Measurements from ENCODE around the gene SPEG. TPM values are rescaled to one million over a fixed set of nuclear protein-coding genes. Genes with fewer than 3 reads are reported as not detected.

The SPEG gene
- total and polyA plus RNA-seq, 2 of the 8 experiments (the other 6 are each of a cell fraction or from before 2014, with no cell fraction given), result 19.9 to 32.0 TPM

GRCh38 chr2:219541611-219542180 lies 107.1 kb downstream of the SPEG start (continued):
- TF ChIP-seq JUN (IDR thresholded peaks at IDR 0.05; ENCODE audit: low read depth, low read length) (no peak), FOSL1 (IDR thresholded peaks at IDR 0.05; ENCODE audit: insufficient read depth, low read depth, low read length) (0 out of 2 replicates have a peak, but pooled peaks have one; percentile 0), BRCA1 (IDR thresholded peaks at IDR 0.05; ENCODE audit: low read depth, low read length) (no peak), SRF (IDR thresholded peaks at IDR 0.05; ENCODE audit: low read depth, low read length) (0 out of 2 replicates have a peak, but pooled peaks have one; percentile 45), TAF1 (IDR thresholded peaks at IDR 0.05; ENCODE audit: low read depth, low read length) (no peak), SP4 (IDR thresholded peaks at IDR 0.05; ENCODE audit: low read length) (0 out of 2 replicates have a peak, but pooled peaks have one; percentile 62), E2F6 (IDR thresholded peaks at IDR 0.05) (peak; percentile 57), ATF3 (IDR thresholded peaks at IDR 0.05; ENCODE audit: insufficient read depth, low read depth, low read length) (peak; percentile 18; the same call in 1 of the 2 replicates), MAFK (IDR thresholded peaks at IDR 0.05; ENCODE audit: low read depth, low read length) (no peak), MAX (IDR thresholded peaks at IDR 0.05) (peak; percentile 93), SP1 (IDR thresholded peaks at IDR 0.05; ENCODE audit: low read depth, low read length) (no peak), CTBP2 (IDR thresholded peaks at IDR 0.05; ENCODE audit: borderline replicate concordance, insufficient read depth, insufficient read length, low read length) (peak; percentile 79), ASH2L (IDR thresholded peaks at IDR 0.05; ENCODE audit: low read length) (peak; percentile 66), TEAD4 (IDR thresholded peaks at IDR 0.05; ENCODE audit: low read depth, low read length) (no peak), YY1 (IDR thresholded peaks at IDR 0.05; ENCODE audit: low read depth, low read length) (peak; percentile 64), BACH1 (IDR thresholded peaks at IDR 0.05; ENCODE audit: low read length) (0 out of 2 replicates have a peak, but pooled peaks have one; percentile 6), POU5F1 (IDR thresholded peaks at IDR 0.05; ENCODE audit: low read depth, low read length) (no peak), ZNF274 (IDR thresholded peaks at IDR 0.05; ENCODE audit: borderline replicate concordance, extremely low read depth, low read length) (no peak), KDM4A (IDR thresholded peaks at IDR 0.05; ENCODE audit: low read depth, low read length, severe bottlenecking) (peak; percentile 75), RAD21 (IDR thresholded peaks at IDR 0.05 in 1 of 2, conservative IDR thresholded peaks at IDR 0.05 in 1 of 2; ENCODE audit: low read depth in 2 of 2, low read length in 2 of 2) (peak; percentile 57 to 61), CREB1 (IDR thresholded peaks at IDR 0.05) (peak; percentile 96), TCF12 (IDR thresholded peaks at IDR 0.05; ENCODE audit: low read depth, low read length) (peak; percentile 96; the same call in 1 of the 2 replicates), SIN3A (conservative IDR thresholded peaks at IDR 0.05 in 1 of 2, IDR thresholded peaks at IDR 0.05 in 1 of 2; ENCODE audit: low read depth in 1 of 2, low read length in 2 of 2) (peak in 1 of 2 experiments; percentile 86; a peak in 2 of 4 replicates), EGR1 (IDR thresholded peaks at IDR 0.05; ENCODE audit: borderline replicate concordance, low read depth, low read length) (0 out of 2 replicates have a peak, but pooled peaks have one; percentile 11)
